GM19452 (cell line): Measurements from ENCODE around the gene BLOC1S3.

Experiments used
- ATAC-seq: cut with Tn5 transposase; IDR thresholded peaks from one replicate; pipeline ENCODE4 v1.9.1; 2021; ENCODE audit not compliant: unreplicated experiment

BLOC1S3 gene

DNA sequence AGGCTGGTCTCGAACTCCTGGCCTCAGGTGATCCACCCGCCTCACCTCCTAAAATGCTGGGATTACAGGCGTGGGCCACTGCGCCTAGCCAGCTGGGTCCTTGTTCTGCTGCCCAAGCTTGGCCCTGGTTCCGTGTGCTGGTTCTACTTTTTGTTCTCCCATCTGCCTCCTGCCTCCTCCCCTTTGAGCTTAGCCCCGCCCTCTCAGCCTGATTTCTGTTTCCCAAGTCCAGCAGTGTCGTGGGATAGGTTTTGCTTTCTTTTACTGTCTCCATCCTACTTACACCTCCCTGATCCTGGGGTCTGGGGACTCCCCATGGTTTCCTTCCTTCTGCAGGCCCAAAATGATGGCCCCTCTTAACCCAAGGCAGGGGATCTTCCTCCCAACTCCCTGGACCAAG, 2.4 kb downstream of the BLOC1S3 start:
- no peak for ATAC-seq

DNA sequence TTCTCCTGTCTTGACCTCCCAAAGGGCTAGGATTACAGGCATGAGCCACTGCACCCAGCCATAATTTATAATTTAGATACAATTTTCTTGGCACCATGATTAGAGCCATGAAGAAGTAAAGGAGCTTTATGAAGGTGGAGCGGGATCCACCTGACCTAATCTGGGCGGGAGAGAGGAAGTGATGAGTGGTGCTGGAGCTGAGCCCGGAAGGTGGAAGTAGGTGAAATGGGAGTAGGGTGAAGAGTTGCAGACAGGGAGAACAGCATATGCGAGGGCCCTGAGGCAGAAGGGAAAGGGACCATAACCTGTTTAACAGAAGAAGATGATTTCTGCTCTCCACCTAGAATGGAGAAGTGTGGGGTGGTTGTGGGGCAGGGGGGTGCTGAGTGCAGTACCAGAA, 4.2 kb downstream of the BLOC1S3 start:
- no peak for ATAC-seq

GRCh38 chr19:45184115-45184514, 5.5 kb downstream of the BLOC1S3 start:
- no peak for ATAC-seq

DNA sequence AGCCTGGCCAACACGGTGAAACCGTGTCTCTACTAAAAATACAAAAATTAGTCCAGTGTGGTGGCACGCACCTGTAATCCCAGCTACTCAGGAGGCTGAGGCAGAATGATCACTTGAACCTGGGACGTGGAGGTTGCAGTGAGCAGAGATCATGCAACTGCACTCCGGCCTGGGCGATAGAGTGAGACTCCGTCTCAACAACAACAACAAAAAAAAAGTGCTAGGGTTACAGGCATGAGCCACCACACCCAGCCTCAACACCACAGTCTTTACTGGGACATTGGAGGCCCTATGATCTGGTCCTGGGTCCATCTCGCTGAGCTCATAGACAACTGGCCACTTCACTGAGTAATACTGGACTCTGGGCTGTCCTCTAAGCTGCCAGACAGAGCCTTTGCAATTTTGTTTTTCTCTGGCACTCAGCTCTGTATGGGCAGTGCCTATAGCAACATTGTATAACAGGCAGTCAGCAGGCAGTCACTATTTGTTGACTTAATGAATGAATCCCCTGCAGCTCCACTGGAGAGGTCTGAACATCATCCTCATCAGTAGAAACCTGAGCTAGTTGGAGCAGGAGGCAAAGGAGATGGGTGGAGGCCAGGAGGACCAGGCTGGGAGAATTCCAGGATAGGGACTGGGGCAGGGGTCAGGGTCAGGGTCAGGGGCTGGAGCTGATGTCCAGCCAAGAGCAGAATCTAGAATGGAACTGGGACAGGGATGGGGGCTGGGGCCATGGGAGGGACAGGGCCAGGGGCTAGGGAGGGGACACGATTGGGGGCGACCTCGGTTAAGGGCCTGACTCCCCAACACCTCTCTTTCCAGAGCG, 8.1 kb downstream of the BLOC1S3 start:
- no peak for ATAC-seq

DNA sequence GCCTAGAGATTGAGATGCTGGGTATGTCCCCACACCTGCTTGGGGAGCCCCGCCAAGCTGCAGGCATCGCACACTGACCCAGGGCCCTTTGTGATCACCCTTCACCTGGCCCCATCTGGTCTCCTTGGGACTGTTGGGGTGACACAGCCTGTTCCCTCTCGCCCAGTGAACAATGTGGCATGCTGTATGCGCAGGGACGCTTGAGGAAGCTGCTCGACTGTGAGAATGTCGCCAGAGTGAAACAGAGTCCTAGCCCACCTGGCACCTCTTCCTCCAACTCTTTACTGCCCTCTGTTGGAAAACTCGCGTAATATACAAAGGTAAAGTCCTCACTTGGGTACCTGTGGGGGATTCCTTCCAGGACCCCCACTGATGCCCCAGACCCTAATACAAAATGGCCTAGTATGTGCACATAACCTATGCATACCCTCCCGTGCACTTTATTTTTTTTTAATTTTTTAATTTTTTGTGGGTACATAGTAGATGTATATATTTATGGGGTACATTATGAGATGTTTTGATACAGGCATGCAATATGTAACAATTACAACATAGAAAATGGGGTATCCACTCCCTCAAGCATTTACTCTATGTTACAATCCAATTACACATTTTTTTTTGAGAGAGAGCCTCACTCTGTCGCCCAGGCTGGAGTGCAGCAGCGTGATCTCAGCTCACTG, 9.0 kb downstream of the BLOC1S3 start:
- no peak for ATAC-seq

DNA sequence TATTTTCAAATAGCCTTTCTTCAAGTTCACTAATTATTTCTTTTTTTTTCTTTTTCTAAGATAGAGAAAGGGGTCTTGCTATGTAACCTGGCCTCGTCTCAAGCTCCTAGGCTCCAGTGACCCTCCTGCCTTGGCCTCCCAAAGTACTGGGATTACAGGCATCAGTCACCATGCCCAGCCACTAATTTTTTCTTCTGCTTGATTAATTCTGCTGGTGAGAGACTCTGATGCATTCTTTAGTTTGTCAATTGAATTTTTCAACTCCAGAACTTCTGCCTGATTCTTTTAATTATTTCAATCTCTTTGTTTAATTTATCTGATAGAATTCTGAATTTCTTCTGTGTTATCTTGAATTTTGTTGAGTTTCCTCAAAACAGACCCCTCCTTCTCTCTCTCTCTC, 11.4 kb downstream of the BLOC1S3 start:
- ATAC-seq: no peak

DNA sequence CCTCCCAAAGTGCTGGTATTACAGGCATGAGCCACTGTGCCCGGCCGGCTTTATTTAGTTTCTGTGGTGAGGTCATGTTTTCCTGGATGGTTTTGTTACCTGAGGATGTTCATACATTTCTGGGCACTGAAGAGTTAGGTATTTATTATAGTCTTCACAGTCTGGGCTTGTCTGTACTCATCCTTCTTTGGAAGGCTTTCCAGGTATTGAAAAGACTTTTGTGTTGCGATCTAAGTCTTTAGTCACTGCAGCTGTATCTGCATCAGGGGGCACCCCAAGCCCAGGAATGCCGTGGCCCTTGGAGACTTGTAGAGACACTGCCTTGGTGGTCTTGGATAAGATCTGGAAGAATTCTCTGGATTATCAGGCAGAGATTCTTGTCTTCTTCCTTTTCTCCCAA, 12.8 kb downstream of the BLOC1S3 start:
- no peak for ATAC-seq

- ATAC-seq: no peak
These were observed 17.2 kb downstream of the BLOC1S3 start for GRCh38 chr19:45195764-45196163.

DNA sequence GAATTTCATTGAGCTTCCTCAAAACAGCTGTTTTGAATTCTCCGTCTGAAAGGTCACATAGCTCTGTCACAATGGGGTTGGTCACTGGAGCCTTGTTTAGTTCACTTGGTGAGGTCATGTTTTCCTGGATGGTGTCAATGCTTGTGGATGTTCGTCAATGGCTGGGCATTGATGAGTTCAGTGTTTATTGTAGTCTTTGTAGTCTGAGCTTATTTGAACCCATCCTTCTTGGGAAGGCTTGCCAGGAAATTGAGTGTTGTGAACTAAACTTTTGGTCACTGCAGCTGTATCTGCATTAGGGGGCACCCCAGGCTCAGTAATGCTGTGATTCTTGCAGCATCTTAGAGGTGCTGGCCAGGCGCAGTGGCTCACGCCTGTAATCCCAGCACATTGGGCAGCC, 22.0 kb downstream of the BLOC1S3 start:
- no peak for ATAC-seq

DNA sequence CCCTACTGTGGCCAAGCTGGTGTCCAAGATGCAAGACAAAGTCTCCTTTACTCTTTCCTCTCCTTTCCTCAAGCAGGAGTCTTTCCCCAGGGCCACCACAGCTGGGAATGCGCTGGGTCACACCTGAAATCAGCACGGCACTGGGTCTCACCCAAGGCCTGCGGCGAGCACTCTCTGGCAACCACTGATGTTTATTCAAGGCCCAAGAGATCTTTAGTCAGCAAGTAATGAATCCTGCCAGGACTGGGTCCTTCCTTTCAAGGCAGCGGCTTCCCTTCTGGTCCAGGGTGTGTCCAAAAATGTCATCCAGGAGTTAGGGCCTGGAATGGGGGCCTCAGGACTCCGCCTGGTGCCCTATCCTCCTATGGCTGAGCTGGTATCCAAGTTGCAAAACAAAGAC, 24.1 kb downstream of the BLOC1S3 start:
- ATAC-seq: no peak

DNA sequence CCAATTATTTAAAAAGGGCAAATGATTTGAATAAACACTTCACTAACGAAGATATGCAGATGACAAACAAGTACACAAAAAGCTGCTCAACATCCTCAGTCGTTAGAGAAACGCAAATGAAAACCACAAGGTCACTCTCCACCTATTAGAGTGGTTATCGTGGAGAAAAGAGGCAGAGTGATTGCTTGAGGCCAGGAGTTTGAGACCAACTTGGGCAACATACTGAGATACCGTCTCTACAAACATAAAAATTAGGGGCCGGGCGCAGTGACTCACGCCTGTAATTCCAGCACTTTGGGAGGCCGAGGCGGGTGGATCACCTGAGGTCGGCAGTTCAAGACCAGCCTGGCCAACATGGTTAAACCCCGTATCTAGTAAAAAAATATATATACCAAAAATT, 27.2 kb downstream of the BLOC1S3 start:
- ATAC-seq: no peak

GRCh38 chr19:45206328-45206727, 27.7 kb downstream of the BLOC1S3 start:
- no peak for ATAC-seq

GRCh38 chr19:45211751-45212381, 33.3 kb downstream of the BLOC1S3 start:
- ATAC-seq: no peak

DNA sequence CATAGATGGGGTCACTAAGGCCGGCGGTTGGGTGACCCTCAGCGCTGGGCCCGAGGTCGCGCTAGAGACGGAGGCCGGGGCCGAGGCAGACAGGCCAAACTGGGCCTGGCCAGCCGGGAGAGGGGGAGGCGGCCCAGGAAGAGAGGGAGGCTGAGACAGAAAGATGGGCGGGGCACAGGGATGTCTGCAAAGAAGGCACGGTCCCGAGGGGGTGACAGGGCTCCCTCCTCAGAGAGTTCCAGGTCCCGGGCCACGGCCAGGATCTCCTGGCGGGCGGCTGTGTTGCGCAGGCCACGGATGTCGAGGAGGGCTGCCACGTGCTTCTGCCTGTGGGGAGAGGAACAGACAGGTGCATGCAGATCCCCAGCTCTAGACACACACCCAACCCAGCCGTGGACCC, 34.4 kb downstream of the BLOC1S3 start:
- ATAC-seq: no peak

DNA sequence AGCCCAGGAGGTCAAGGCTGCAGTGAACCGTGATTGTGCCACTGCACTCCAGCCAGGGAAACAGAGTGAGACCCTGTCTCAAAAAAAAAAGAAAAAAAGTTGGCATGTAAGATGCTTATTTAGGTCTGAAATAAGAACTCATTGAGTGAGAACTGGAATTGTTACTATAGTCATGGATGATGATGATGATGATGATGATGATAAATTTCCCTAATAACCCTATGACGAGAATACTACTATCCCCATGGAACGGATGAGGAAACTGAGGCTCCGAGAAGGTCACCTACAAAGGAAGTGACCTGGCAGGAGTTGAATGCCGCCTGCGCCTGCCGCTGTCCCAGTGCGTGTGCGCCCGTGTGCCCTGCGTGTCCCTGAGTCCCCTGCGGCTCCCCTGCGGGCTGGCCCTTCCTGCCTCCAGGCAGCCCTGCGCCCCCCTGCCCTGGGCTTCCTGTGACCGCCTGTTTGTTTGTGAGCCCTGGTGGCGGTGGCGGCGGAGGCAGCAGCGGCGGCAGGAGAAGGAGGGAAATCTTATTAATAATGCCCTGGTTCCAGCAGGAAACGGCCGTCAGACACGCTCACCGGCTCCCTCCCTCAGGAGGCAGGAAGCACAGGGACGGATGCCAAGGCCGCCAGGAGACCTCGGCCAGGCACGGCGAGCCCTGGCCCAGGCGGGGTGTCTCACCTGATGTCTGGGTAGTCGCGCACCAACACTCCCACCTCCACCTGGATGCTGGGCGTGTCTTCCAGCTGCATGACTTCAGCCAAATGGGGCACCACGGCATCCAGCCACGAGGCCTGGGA, 37.0 kb downstream of the BLOC1S3 start:
- no peak for ATAC-seq

GRCh38 chr19:45216667-45217066, 38.1 kb downstream of the BLOC1S3 start:
- ATAC-seq: no peak

- no peak for ATAC-seq
These were observed 38.8 kb downstream of the BLOC1S3 start for GRCh38 chr19:45217193-45217956.

DNA sequence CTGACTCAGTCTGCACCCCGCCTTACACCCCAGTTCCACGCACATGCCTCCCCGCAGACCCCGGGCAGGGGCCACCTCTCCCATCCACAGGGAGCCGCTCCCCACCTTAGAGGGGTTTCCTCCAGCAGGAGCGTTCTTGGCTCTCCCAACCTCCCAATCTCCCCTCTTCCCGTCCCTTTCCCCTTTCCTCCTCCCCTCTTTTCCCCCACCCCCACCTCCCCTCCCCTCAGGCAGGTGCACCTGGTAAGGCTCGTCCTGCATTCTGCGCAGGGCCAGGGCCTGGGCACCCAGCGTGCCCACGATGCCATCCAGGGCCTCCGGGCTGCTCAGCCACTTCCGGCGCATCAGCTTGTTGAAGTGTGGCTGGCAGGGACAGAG, 39.4 kb downstream of the BLOC1S3 start:
- ATAC-seq: no peak

DNA sequence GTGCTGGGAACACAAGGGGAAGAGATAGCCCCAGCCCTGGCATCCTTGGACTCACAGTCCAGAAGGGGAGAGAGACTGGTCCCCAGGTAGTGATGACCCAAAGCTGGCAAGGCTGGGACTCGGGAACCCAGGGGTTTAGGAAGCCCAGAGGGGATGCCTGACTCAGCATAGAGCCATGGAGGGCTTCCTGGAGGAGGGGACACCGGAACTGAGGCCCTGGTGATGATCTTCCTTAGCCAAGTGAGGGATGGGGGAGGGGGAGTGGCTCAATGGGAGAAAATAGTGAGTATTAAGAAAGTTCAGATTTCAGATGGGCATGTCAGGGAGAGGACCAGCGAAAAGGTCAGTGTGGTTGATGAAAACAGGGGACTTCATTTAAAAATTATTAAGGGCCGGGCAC, 39.8 kb downstream of the BLOC1S3 start:
- ATAC-seq: no peak

- no peak for ATAC-seq
These were observed 40.5 kb downstream of the BLOC1S3 start for GRCh38 chr19:45218911-45219743.
